H9 (cell line): ENCODE measurements around the gene AGPAT1. TPM values are rescaled to one million over a fixed set of nuclear protein-coding genes. Genes with fewer than 3 reads are reported as not detected.

Experiments
- DNase-seq: peaks from one replicate; pipeline ENCODE4 v3.0.0-alpha.2; 2017
- H2AFZ ChIP-seq: one replicate; pipeline ENCODE4 v1.6.1; 2013; ENCODE audit warnings: mild to moderate bottlenecking, low read length, control low read depth, moderate library complexity
- H2AK5ac ChIP-seq: 2 replicates; pipeline ENCODE4 v1.6.1; 2013; ENCODE audit warnings: low read length, control low read depth, mixed read lengths; ENCODE audit not compliant: insufficient read length
- H2BK120ac ChIP-seq: one replicate; pipeline ENCODE4 v1.6.1; 2013; ENCODE audit warnings: low read depth, mild to moderate bottlenecking, low read length, control low read depth, inconsistent platforms; ENCODE audit not compliant: poor library complexity, severe bottlenecking
- H2BK12ac ChIP-seq: 2 replicates; pipeline ENCODE4 v1.6.1; 2013; ENCODE audit warnings: low read length, control low read depth, mixed read lengths, low read depth; ENCODE audit not compliant: insufficient read length
- H2BK15ac ChIP-seq: 2 replicates; pipeline ENCODE4 v1.6.1; 2013; ENCODE audit warnings: low read depth, low read length, control low read depth
- H2BK20ac ChIP-seq: one replicate; pipeline ENCODE4 v1.6.1; 2013; ENCODE audit warnings: low read depth, mild to moderate bottlenecking, low read length, control low read depth, inconsistent platforms; ENCODE audit not compliant: poor library complexity, severe bottlenecking
- H2BK5ac ChIP-seq: 2 replicates; pipeline ENCODE4 v1.6.1; 2013; ENCODE audit warnings: low read length, control low read depth, mixed read lengths; ENCODE audit not compliant: insufficient read length
- H3K14ac ChIP-seq: 2 replicates; pipeline ENCODE4 v1.6.1; 2013; ENCODE audit warnings: low read length, control low read depth; ENCODE audit not compliant: insufficient read depth
- H3K18ac ChIP-seq: 2 replicates; pipeline ENCODE4 v1.6.1; 2013; ENCODE audit warnings: low read depth, mild to moderate bottlenecking, mixed read lengths, low read length, control low read depth; ENCODE audit not compliant: insufficient read length
- H3K23ac ChIP-seq: 2 replicates; pipeline ENCODE4 v1.6.1; 2013; ENCODE audit warnings: low read length, control low read depth, mixed read lengths, low read depth; ENCODE audit not compliant: insufficient read length
- H3K23me2 ChIP-seq: 2 replicates; pipeline ENCODE4 v1.6.1; 2013; ENCODE audit warnings: low read depth, mild to moderate bottlenecking, mixed read lengths, low read length, control low read depth; ENCODE audit not compliant: insufficient read length, poor library complexity, severe bottlenecking
- H3K27ac ChIP-seq: 2 replicates; pipeline ENCODE4 v1.5.1; 2013; ENCODE audit warnings: low read length, control low read depth, mixed read lengths, low read depth; ENCODE audit not compliant: insufficient read length
- H3K27me3 ChIP-seq: 2 replicates; pipeline ENCODE4 v1.6.1; 2013; ENCODE audit warnings: low read length, control low read depth, inconsistent platforms; ENCODE audit not compliant: insufficient read depth
- H3K4ac ChIP-seq: 2 replicates; pipeline ENCODE4 v1.6.1; 2013; ENCODE audit warnings: low read depth, mild to moderate bottlenecking, control low read depth, inconsistent platforms, low read length, moderate library complexity
- H3K4me1 ChIP-seq: 2 replicates; pipeline ENCODE4 v1.6.1; 2013; ENCODE audit warnings: low read length, control low read depth, inconsistent platforms; ENCODE audit not compliant: insufficient read depth
- H3K4me2 ChIP-seq: 2 replicates; pipeline ENCODE4 v1.6.1; 2013; ENCODE audit warnings: low read length, control low read depth, mixed read lengths; ENCODE audit not compliant: insufficient read length, insufficient read depth
- H3K56ac ChIP-seq: 2 replicates; pipeline ENCODE4 v1.6.1; 2013; ENCODE audit warnings: low read depth, mild to moderate bottlenecking, mixed read lengths, low read length, control low read depth; ENCODE audit not compliant: insufficient read length
- H3K79me1 ChIP-seq: 2 replicates; pipeline ENCODE4 v1.6.1; 2013; ENCODE audit warnings: low read depth, mild to moderate bottlenecking, moderate library complexity, low read length, control low read depth, inconsistent platforms; ENCODE audit not compliant: insufficient read depth, poor library complexity, severe bottlenecking
- H3K79me2 ChIP-seq: 2 replicates; pipeline ENCODE4 v1.6.1; 2013; ENCODE audit warnings: low read length, control low read depth, inconsistent platforms; ENCODE audit not compliant: insufficient read depth
- H3K9ac ChIP-seq: 2 replicates; pipeline ENCODE4 v1.6.1; 2013; ENCODE audit warnings: low read length, control low read depth, mixed read lengths; ENCODE audit not compliant: insufficient read length; ENCODE audit errors: extremely low read depth
- H3K9me3 ChIP-seq: one replicate; pipeline ENCODE4 v1.6.1; 2013; ENCODE audit warnings: low read depth, low read length, inconsistent platforms; ENCODE audit not compliant: control insufficient read depth
- H3T11ph ChIP-seq: one replicate; pipeline ENCODE4 v1.6.1; 2013; ENCODE audit warnings: mild to moderate bottlenecking, low read length, control low read depth, inconsistent platforms
- H4K20me1 ChIP-seq: one replicate; pipeline ENCODE4 v1.6.1; 2013; ENCODE audit not compliant: control insufficient read depth, insufficient read length, insufficient read depth
- H4K5ac ChIP-seq: 2 replicates; pipeline ENCODE4 v1.6.1; 2013; ENCODE audit warnings: low read depth, mild to moderate bottlenecking, mixed read lengths, low read length, control low read depth; ENCODE audit not compliant: insufficient read length
- H4K8ac ChIP-seq: replicated peaks from 2 replicates; pipeline ENCODE4 v1.6.1; 2013; ENCODE audit warnings: low read length, control low read depth, mixed read lengths, low read depth; ENCODE audit not compliant: insufficient read length
- H4K91ac ChIP-seq: 2 replicates; pipeline ENCODE4 v1.6.1; 2013; ENCODE audit warnings: low read depth, mild to moderate bottlenecking, moderate library complexity, mixed read lengths, low read length, control low read depth; ENCODE audit not compliant: insufficient read length
- H3K27ac Mint-ChIP-seq, 3 experiments: 2 replicates in 2 of 3; 3 replicates in 1 of 3; pipeline ENCODE4 v1.8.0; 2020 to 2021; ENCODE audit warnings: mixed read lengths in 3 of 3, mild to moderate bottlenecking in 1 of 3, moderate library complexity in 1 of 3
- H3K27me3 Mint-ChIP-seq: 2 replicates; pipeline ENCODE4 v1.8.0; 2021; ENCODE audit warnings: low read depth, mild to moderate bottlenecking, moderate library complexity, mixed read lengths
- H3K36me3 Mint-ChIP-seq, 3 experiments: 2 replicates in 2 of 3; 3 replicates in 1 of 3; pipeline ENCODE4 v1.8.0; 2020 to 2021; ENCODE audit warnings: low read depth in 3 of 3, mixed read lengths in 3 of 3; ENCODE audit not compliant: insufficient read depth in 1 of 3
- H3K4me1 Mint-ChIP-seq, 2 experiments: 2 replicates each; pipeline ENCODE4 v1.8.0; 2020; ENCODE audit warnings: mixed read lengths in 2 of 2
- H3K4me3 Mint-ChIP-seq, 2 experiments: 2 replicates in 1 of 2; 3 replicates in 1 of 2; pipeline ENCODE4 v1.8.0; 2020 to 2021; ENCODE audit warnings: mild to moderate bottlenecking in 2 of 2, mixed read lengths in 2 of 2, moderate library complexity in 1 of 2
- H3K9me3 Mint-ChIP-seq, 2 experiments: 2 replicates in 1 of 2; 3 replicates in 1 of 2; pipeline ENCODE4 v1.8.0; 2020; ENCODE audit warnings: mild to moderate bottlenecking in 2 of 2, mixed read lengths in 2 of 2, moderate library complexity in 1 of 2
- CTCF ChIP-seq: fragments of 200-600 bp; sonication (generic); conservative IDR thresholded peaks from 3 replicates; pipeline ENCODE4 v1.8.0; 2021; ENCODE audit warnings: antibody characterized with exemption, mild to moderate bottlenecking
- WGBS: extraction: QIAGEN DNeasy Blood & Tissue Kit; methylation state at CpG from one replicate; pipeline ENCODE4 v1.1.7; 2013; ENCODE audit warnings: missing lambda C conversion rate, low lambda C conversion rate, mixed read lengths; ENCODE audit not compliant: insufficient read length; ENCODE audit errors: extremely low coverage; 5-methylcytosine and 5-hydroxymethylcytosine counted together
- total RNA-seq: library from RNA; stranded (reverse); gene quantifications from 2 replicates; pipeline ENCODE4 v1.2.1, GENCODE V29; 2021

AGPAT1 gene
- total RNA-seq, 1 experiment from 2014 or later = 89.5 TPM

GRCh38 chr6:32128751-32129296 lies 47.1 kb downstream of the AGPAT1 start:
- WGBS = no CpG with 5 or more reads among the region's 13 CpGs

More at GRCh38 chr6:32128751-32129296, 47.1 kb downstream of the AGPAT1 start:
- H4K91ac ChIP-seq = no peak overlapping the region
- no peak overlapping the region for H2BK5ac ChIP-seq
- no peak overlapping the region for H2AK5ac ChIP-seq
- Mint-ChIP-seq H3K4me1 (peaks cover 22 to 35% of the 10 kb centered on the region in 2 experiments), H3K27ac (peak overlapping the region; percentile 88 to 100 (median 99); a peak in 4 of 7 replicates), H3K9me3 (no peaks in the 10 kb centered on the region), H3K36me3 (peaks cover 8 to 23% (median 17%) of the 10 kb centered on the region in 3 experiments; a peak in 6 of 7 replicates), H3K4me3 (peak overlapping the region; percentile 99), H3K27me3 (no peaks in the 10 kb centered on the region; the same call in 1 of the 2 replicates)
- H3K9ac ChIP-seq = no peak overlapping the region
- no peak overlapping the region for H2BK20ac ChIP-seq
- H3K4ac ChIP-seq = no peak overlapping the region
- H3K9me3 ChIP-seq = no peaks in the 10 kb centered on the region
- no peak overlapping the region for H3K18ac ChIP-seq
- no peaks in the 10 kb centered on the region for H3K79me2 ChIP-seq
- no peak overlapping the region for H2BK15ac ChIP-seq
- H2BK12ac ChIP-seq = no peak overlapping the region
- no peak overlapping the region for H3K14ac ChIP-seq
- H3K4me2 ChIP-seq = no peak overlapping the region
- H2BK120ac ChIP-seq = no peak overlapping the region
- H3K27me3 ChIP-seq = no peaks in the 10 kb centered on the region
- no peak overlapping the region for H3K23ac ChIP-seq
- H3T11ph ChIP-seq = no peak overlapping the region
- no peak for DNase-seq
- H3K23me2 ChIP-seq = peaks cover 3% of the 10 kb centered on the region
- H3K4me1 ChIP-seq = no peaks in the 10 kb centered on the region
- no peak overlapping the region for H3K56ac ChIP-seq
- no peak overlapping the region for H3K27ac ChIP-seq
- TF ChIP-seq CTCF = no peak
- H4K20me1 ChIP-seq = no peaks in the 10 kb centered on the region
- H4K5ac ChIP-seq = no peak overlapping the region
- no peak overlapping the region for H2AFZ ChIP-seq
- H4K8ac ChIP-seq = no peak overlapping the region
- H3K79me1 ChIP-seq = no peaks in the 10 kb centered on the region
